Loucy (cell line): ENCODE measurements around the gene ANO8.

Experiments
- CTCF ChIP-seq: fragments of 200-600 bp; sonication (generic); conservative IDR thresholded peaks from 2 replicates; pipeline ENCODE4 v1.5.1; 2014; ENCODE audit warnings: mild to moderate bottlenecking, antibody characterized with exemption, low read length
- EZH2phosphoT487 ChIP-seq: fragments of 200-600 bp; IDR thresholded peaks from 2 replicates; pipeline ENCODE4 v1.6.1; 2018; ENCODE audit warnings: antibody characterized with exemption, mild to moderate bottlenecking, moderate library complexity, borderline replicate concordance

- no peak for TF ChIP-seq CTCF
- TF ChIP-seq EZH2phosphoT487: no peak
These were observed 12.7 kb upstream of the ANO8 start for GRCh38 chr19:17347361-17347760.
